GM19240 (cell line): ENCODE results near the gene C11orf21.
"Not testable (repeated sequence)": the region's sequence is repeated elsewhere in the genome, so short reads cannot be mapped to it uniquely, and the experiment has no call there.

ENCODE experiments used
- DNase-seq: peaks from one replicate; pipeline ENCODE4 v3.0.0; 2011; ENCODE audit warnings: low spot score; ENCODE audit not compliant: insufficient read length

C11orf21 gene

GRCh38 chr11:2297623-2298030 lies 4.1 kb downstream of the C11orf21 start:
- DNase-seq = no peak

DNA sequence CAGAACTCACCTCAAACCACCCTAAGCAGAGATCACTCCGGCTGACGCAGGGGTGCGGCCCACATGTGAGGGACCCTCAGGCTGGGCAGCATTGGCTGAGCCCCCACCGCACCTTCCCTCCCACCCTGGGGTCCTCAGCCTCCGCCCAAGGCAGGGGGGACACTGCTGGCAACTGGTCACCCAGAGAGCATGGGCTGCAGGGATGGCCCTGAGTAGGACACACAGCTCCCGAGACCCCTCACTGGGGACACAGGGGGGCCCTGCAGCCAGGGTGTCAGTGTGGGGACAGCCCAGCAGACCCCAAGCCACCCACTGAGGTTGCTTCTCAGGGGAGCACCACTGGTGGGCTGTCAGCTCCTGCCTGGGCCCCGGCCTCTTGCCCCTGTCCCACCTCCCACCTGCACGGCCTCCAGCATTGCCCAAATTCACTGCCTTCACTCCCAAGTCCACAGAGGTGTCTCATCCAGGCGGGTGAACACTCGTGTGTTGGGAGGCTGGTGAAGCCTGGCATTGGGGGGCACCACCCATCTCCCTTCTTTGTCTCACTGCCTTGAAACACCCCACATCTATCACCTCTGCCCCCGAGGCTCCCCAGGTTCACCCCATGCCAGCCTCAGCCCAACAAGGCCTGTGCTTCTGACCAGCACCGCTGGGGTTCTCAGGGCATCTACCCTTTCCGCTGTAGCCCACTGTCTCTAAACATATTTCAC lies 4.7 kb downstream of the C11orf21 start:
- DNase-seq = no peak

DNA sequence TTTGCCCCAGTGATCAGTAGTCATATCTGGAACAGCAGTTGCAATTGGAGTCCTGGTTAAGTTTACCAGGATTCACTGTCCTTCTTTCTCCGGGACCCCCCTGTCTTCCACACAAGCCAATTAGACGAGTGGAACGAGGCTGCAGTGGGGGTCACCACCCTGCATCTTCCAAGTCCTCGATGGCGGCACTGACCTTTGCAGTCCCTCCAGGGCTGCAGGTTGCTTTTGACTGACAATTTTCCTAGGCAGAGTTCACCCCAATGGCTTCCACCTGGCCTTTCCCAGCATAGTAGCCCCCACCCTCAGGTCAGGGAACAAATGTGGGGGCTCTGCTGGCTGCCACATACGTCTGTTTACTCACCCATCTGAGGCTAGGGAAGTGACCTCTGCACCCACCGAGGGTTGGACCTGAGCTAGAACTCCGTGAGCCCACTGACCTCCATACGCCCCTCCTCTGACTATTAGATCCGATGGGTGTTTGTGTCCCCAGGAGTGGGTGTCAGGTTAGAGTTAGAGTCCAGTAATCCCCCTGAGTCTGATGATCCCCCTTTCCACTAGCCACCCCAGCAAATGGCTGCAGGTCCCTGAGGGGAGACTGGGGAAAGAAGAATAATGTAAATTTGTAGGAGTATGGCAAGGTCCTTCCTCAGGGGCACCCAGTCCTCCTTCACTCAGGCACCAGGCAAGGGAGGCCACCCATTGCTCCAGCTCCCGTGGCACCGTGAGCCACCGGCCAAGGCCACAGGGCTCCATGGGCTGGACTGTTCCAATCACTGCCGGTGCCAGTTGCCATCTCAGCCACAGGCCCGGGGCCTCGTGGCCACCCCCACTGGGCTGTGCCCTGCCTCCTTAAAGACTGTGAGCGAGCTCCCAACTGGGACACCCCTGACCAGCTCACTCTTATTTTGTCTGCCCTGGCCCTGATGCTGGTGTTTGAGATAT lies 5.5 kb downstream of the C11orf21 start:
- DNase-seq = no peak

- no peak for DNase-seq
These were observed 6.8 kb downstream of the C11orf21 start for GRCh38 chr11:2294926-2295290.

DNA sequence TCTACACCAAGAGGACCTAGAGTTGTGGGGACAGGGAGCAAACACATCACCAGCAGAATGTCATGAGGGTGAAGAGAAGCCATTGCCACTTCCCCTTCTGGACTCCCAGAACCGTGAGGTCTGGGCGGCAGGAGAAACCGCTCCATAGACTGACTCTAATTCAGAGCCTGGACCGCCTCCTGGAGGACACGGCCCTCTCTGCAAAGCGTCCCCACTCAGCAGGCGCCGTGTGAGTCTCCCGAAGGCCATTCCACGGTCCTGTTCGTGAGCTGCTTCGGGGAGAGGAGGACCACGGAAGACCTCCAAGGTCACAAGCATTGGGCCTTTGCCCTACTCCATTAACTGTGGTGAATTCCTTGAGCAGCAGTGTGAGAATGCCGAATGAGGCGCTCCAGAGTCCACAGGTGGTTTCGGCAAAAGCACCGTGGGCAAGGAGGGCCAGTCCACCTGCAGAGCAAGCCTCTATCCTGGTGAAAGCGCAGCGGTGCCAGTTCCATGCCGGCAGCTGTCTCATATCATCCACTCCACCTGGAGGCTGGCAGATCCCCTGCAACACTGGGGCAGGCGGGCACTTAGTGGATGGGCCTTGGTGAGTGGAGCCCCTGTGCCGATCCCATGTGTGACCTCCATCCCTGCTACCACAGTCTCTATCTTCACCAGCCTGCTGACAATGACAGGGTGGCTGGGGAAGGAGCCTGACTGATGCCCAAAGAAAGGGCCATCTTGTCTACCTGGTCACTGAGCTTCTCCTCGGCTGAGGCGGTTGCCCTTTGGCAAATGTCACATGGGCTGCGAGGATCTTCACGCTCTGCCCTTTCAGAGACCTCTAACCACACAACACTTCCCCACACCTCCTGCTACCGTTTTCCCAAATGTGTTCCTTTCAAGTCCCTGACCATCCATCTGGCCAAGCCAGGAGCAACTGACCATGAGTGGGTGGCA lies 7.5 kb downstream of the C11orf21 start:
- DNase-seq = no peak

- no peak for DNase-seq
These were observed 8.2 kb downstream of the C11orf21 start for GRCh38 chr11:2293531-2293971.

- no peak for DNase-seq
These were observed 11.3 kb downstream of the C11orf21 start for GRCh38 chr11:2290351-2290841.

- DNase-seq = no peak
These were observed 11.9 kb downstream of the C11orf21 start for GRCh38 chr11:2289859-2290258.

- DNase-seq = no peak
These were observed 12.4 kb downstream of the C11orf21 start for GRCh38 chr11:2289350-2289749.

DNA sequence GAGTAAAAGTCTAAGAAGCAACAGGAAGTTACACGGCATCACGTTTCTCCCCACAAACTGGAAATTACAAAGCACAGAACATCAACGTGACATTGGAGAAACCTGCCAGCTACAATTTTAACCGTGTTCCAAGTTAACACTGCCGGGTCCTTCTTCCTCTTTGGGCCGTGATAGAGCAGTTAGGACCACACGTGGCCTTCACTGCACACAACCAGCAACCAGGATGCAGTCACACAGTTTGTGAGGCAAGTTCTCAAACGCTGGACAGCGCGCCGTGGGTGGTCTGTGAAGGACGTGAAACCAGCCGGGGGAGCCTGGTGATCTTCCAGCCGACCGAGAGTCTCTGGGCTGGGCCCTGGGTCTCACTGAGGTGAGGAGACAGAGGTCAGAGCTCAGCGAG lies 14.6 kb downstream of the C11orf21 start:
- no peak for DNase-seq

- DNase-seq = not testable (repeated sequence)
These were observed 15.4 kb downstream of the C11orf21 start for GRCh38 chr11:2286350-2286749.

DNA sequence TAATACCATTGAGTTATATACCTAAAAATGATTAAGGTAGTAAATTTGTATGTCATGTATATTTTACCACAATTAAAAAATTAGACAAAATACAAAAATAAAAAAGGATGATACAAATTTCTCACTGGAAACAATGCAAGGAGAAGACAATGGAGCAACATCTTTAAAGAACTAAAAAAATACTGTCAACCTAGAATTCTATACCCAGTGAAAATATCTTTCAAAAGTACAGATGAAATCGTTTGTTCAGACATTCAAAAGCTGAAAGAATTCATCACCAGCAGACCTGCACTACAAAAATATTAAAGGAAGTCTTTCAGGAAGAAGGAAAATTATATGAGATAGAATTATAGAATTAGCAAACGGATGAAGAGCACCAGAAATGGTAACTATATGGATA lies 21.5 kb downstream of the C11orf21 start:
- no peak for DNase-seq

GRCh38 chr11:2277933-2278523 lies 23.7 kb downstream of the C11orf21 start:
- DNase-seq = no peak

DNA sequence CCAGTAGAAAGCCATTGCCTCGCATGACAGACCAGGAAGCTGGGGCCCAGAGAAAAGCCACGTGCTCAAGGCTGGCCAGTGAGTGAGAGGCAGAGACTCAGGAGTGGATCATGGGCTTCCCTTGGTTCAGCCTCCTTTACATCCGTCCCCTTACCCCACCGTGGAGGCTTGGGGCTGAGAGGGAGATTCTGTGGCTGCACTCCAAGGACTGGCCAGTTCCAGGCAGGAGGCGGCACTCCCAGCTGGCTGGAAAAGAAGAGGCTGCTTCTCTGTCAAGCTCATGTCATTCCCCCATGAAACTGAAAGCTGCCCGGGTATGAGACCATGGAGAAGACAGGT lies 24.7 kb downstream of the C11orf21 start:
- DNase-seq = no peak

- no peak for DNase-seq
These were observed 25.3 kb downstream of the C11orf21 start for GRCh38 chr11:2276280-2277007.

DNA sequence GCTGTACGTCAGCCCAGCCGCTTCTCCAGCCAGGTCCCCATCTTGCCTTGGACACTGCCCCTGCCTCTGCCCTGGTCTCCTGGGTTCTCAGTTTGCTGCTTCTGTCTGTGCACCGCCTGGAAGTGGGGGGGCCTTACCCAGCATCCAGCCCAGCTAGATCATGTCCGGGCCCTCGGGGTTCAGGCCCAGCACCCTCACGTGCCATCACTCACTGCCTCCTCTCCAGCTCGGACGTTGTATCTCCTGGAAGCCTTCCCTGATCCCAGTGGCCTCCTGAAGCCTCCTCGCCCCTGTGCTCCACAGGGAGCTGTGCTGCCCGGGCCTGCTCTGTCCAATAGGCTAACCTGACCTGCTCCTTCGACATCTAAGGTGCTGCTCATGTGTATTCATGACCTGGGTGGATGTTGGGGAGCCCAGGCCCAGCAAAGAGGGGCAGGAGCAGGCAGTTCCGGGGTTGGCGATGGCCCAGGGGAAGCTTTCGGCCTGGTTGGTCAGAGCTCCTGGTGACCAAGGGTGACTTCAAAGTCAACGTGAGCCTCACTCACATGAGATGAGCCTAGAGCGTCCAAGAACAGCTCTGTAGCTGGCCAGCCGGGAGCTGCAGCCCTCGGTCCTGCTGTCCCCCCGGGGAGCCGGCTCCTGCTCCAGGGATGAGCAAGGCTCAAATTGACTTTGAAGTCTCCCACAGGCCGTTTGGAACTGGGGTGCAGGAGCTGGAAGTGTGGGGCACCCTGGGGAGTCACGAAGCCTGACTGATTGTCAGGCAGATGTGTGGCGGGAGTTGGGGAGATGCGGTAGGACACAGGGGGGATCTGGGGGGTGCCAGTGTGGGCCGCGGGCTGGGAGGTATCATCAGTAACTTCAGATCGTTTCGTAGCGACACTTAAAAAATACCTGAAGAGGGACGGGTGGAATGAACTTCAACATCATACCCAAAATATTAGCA lies 26.1 kb downstream of the C11orf21 start:
- no peak for DNase-seq

- no peak for DNase-seq
These were observed 27.9 kb downstream of the C11orf21 start for GRCh38 chr11:2273771-2274170.

GRCh38 chr11:2273311-2273710 lies 28.4 kb downstream of the C11orf21 start:
- no peak for DNase-seq

DNA sequence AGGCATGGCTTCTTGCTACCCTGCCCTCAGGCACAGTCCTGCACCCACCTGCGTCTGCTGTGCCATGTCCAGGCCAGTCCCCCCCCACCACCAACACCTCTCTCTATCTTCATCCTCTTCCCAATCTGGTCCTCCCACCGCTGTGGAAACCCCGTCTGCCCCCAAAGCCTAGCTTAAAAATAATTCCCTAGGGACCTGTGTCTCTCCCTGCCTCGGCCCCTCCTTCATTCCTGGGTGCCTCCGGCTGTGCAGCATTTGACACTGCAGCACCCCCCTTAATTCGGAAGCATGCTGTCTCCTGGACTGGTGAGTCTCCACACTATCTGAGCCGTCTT lies 28.8 kb downstream of the C11orf21 start:
- DNase-seq = no peak
